T1000 (cell line): Measurements from ENCODE around the gene PPIB.
"Not testable (repeated sequence)": the region's sequence is repeated elsewhere in the genome, so short reads cannot be mapped to it uniquely, and the experiment has no call there.

Experiments used
- DNase-seq: peaks from one replicate; lab custom pipeline; 2025; ENCODE audit warnings: mixed read lengths; lab: John Stamatoyannopoulos, UW

PPIB gene

DNA sequence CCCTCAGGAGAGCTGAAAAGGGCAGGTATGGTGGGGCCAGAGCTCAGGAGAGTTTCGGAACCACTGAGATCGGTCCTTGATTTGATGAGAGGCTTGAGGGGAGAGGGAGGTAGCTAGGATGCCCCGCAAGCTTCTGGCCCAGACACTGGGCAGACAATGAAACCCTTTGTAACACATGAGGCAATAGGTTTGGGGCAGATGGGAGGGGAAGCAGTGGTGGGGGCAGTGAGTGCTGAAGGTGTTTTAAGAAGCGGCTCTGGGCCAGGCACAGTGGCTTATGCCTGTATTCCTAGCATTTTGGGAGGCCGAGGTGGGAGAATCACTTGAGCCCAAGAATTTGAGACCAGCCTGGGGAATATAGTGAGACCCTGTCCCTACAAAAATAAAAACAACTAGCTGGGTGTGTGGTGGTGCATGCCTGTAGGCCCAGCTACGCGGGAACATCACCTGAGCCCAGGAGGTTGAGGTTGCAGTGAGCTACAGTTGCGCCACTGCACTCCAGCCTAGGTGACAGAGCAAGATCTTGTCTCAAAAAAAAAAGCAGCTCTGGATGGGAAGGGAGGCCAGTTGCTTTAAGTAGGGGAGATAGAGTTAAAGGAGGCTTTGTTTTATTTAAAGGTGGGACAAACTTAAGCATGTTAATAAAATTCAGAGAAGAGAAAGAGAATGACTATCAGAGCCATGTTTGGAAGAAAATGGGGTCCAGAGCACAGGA, 20.9 kb downstream of the PPIB start:
- no peak for DNase-seq

DNA sequence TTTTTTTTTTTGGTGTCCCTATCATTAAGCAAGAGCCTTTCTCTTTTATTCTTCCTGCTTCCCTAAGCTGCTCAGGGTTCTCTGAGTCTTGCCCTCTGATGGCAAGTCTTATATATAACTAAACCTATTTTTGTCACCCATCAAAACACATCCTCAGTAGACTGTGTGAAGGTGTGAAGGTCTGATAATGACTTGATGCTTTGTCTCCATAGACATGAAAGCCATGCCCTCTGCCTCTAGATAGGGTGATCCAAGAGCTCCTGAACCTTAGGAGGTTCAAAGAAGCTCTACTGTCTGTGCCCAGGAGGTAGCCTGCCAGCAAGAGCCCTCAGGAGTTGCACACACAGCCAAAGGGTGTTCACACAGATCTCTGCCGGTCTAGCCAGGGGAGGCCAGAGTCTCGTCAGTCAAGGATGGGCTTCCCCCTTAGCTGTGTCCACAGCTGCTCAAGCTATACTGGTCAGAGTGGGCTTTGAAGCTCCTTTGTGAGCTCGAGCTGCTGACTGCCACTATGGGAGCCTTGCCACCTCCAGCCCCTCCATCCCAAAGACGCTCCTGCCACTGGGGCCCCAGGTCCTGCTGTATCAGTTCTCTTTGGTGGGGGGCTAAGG, 24.4 kb downstream of the PPIB start:
- no peak for DNase-seq

DNA sequence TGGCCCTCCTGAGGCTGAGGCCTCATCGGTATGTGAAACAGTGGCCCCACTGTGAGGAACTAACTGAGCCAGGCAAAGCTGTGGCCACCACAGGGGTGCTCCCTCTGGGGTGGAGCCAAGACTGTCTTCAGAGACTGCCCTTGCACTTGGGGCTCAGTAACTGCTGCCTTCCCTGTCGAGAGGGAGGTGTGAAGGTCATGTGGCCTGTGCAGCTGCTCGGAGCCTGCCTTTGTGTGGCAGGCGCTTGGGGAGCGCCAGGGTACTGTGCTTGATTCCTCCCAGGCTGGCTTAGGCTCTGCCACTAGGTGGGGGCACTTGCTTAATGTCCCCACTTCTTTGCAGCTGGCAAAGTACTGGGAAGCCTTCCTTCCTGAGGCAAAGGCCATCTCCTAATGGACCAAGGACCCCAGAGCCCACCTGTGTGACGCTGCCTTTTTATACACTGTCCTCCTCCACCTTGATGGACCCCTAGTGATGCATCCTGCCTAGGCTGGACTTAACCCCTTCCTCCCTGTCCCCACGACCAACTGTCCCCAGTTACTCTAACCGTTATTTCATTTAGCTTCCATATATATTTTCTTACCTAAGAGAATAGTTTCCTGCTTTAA, 25.5 kb downstream of the PPIB start:
- no peak for DNase-seq

DNA sequence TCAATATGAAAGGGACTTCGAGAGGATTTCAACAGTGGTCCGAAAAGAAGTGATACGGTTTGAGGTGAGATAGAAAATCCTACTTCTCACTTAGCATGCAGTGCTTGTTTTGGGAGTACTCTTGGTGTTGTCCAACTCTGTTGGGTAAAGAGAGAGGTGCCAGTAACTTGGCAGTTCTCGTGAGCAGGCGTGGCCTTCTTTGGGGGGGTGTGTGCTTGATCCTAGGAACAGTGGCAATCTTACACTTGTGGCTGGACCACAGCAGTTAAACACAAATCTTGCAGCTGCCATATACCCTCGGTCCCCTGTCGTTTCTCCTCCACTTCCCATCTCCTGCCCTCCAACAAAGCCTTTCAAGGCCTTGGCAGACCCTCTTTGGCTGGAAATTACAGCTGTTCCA, 26.5 kb downstream of the PPIB start:
- DNase-seq, result no peak

DNA sequence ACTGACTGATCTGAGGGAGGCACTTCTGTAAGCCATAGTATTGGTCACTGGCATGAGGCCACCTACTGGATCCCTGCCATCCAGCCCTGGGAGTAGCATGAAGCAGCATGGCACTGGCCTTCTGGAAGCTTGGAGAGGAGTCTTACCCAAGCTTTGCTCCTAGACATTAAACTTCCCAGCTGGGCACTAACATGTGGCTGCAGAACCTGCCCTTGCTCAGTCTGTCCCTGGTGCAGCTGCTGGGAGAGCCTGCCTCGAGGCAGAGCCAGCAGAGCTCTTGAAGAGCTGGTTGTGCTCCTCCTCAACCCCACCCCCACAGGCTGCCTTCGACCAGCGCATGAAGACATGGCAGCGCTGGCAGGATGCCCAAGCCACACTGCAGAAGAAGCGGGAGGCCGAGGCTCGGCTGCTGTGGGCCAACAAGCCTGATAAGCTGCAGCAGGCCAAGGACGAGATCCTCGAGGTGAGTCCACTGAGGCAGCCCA, 28.4 kb downstream of the PPIB start:
- DNase-seq, result no peak

DNA sequence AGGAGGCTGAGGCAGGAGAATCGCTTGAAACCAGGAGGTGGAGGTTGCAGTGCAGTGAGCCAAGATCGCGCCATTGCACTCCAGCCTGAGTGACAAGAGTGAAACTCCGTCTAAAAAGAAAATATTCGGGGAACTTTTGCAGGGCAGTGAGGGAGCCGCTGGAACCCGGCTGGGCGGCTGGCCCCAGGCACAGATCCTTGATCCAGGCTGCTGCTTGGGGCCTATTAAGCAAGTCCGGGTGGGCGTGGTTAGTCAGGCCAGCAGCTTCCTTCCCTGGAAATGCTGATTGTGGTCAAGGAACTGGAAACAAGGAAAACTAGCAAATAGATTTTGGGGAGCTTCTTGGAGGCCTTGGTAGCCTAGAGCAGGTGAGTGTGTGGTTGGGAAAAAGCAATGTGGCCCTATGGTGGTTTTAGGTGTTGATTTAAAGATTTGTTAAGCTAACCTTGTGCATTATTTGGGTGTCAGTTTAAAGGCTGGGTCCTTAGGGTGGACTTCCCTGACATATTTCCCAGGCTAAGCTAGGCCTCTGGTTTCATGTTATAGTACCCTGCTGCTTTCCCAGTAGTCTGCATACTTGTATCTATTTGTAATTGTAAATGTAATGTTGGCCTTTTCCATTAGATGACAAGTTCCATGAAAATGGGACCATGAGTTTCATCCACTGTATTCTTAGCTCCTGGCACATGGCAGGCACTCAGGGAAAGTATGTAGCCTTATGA, 29.0 kb downstream of the PPIB start:
- DNase-seq, result no peak

DNA sequence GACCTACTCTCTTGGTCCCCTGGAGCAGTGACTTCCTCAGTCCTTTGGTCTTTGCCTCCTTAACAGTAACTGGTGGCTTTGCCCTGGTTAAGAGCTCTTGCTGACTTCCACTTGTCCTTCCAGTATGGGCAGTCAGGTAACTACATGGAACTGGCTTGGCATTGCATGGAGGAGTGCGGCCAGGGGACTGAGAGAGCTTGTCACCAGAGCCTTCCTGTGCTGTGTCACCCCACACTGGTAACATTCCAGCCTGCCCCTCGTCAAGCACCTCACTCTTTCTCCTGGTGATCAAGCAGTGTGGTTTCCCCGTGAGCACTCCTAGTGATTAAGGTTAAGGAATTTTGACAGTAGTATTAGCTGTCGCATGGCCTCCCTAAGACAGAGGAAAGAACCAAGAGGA, 30.6 kb downstream of the PPIB start:
- DNase-seq, result no peak

DNA sequence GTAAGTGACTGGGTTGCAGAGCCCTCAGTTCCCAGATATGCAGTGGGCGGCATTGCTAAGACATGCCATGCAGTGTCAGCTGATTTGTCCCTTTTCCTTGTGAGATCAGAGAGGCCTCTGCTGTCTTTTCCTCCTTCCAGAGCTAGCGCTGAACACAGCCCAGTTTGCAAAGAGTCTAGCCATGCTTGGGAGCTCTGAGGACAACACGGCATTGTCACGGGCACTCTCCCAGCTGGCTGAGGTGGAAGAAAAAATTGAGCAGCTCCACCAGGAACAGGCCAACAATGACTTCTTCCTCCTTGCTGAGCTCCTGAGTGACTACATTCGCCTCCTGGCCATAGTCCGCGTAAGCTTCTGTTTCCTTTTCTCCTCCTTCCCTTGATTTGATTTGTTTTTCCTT, 31.3 kb downstream of the PPIB start:
- no peak for DNase-seq

DNA sequence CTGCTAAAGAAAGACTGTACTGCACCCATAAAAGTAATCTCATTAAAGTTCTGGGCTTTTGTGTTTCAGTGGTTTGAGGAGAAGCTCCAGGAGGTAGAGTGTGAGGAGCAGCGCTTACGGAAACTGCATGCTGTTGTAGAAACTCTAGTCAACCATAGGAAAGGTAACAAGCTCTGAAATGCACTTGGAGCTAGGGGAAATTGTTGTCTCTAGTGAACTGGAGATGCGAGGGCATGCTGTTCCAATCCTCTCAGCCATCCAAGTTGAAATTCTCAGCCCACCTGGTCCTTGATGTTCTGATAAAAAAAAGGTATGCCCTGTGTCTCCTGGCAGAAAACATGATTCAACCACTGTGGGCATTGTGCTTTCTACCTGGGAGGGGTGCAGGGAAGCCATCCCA, 32.7 kb downstream of the PPIB start:
- no peak for DNase-seq

DNA sequence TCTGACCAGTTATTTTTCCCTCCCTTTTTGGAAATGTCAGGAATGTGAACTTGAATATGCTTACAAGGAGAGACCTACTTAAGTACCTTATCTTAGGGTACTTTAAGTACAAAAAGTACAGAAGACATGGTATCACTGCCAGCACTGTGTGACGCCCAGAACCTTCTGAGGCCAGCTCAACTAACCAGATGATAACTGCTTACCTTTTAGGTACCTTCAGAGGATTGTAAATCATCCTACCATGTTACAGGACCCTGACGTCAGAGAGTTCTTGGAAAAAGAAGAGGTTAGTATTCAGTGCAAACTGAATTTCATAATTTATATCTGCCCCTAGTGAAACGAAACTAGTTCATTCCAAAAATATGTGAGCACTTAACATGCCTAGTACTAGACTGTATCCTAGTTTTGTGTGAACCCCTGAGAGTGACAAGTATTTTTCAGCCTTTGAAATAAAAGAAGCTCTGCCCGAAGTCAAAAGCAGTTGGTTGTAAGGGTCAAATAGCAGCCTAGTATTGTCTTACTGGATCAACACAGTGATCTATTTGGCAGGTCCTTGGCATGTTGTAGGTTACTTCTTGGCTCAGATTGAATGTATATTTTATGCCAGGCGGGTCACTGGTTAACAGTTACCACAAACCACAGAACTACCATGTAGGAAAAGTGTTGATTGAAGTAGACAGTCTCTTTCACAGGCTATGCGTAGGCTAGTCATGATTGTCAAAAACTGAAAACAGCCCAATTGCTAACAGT, 35.1 kb downstream of the PPIB start:
- no peak for DNase-seq

DNA sequence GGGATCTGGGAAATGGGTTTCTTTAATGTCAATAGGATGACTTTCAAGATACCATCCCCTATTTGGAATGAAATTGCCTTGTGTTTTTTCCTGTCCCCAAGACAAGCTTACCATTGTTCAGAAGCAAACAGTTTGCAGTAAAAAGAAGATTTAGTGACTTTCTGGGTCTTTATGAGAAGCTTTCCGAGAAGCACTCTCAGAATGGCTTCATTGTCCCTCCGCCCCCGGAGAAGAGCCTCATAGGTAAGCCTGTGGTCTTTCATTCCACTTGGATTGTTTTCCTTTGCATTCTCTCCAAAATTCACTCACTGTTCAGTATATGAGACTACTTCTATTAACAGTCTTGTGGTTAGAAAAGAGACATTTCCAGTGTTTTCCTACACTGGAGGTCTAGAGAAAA, 36.8 kb downstream of the PPIB start:
- DNase-seq, result no peak

DNA sequence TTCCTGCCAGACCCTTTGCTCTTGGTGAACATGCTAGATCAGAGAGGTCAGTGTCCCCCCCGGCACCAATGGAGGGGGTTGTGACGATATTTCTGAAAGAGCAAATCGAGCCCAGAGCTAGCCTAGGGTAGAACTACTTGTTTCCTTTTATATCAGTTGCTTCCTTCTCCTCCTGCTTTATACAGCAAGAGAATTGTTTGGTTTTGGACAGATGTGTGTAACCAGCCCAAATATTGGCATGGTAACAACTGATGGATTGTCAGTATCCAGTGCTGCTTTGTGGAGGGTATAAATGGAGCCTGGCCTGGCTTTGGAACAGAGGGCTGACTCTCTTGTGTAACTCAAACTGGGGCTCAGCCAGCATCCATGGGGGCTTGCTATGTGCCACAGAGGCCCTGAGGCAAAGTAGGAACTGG, 39.9 kb downstream of the PPIB start:
- no peak for DNase-seq

DNA sequence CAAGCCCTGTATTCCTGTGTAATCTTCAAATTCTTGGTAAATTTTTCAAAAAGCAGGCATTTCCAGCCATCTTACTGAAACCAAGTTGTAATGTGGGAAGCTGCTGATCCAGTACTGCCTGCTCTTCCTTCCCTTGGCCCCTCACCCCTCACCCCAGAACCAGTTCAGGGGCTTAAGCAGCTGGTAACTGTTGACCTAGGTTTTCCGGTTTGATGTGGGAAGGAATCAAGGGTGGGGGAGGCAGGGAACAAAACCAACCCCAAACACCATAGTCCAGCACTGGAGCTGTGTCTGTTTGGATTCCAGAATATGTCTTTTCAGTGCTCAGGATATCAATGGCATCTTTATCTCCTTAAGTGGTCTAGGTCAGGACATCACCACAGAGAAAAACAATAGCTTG, 40.4 kb downstream of the PPIB start:
- no peak for DNase-seq

DNA sequence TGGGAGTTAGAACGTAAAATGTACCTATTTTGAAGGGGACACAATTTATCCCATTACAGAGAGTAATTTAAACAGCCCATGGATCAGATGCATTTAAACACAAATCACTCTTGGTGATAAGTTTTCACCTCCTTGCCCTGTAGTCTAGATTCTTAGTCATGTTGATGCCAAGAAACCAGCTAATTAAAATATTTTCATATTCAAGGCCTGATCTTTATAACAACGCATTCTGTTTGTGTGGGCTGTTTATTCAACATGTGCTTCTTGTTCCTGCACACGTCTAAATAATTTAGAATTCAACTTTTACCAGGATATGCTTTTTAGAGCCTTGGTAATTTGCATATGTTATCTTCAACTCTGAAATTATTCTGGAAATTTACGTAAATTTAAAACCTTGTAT, 41.2 kb downstream of the PPIB start:
- DNase-seq, result no peak

DNA sequence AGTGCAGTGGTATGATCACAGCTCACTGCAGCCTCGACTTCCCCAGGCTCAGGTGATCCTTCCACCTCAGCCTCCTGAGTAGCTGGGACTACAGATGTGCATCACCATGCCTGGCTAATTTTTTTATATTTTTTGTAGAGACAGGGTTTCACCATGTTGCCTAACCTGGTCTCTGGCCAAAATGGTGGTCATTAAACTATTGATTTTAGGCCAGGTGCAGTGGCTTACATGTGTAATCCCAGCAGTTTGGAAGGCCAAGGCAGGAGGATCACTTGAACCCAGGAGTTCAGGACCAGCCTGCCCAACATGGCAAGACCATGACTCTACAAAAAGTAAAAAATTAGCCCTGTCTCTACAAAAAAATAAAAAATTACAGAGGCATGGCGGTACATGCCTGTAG, 42.5 kb downstream of the PPIB start:
- DNase-seq, result not testable (repeated sequence)

DNA sequence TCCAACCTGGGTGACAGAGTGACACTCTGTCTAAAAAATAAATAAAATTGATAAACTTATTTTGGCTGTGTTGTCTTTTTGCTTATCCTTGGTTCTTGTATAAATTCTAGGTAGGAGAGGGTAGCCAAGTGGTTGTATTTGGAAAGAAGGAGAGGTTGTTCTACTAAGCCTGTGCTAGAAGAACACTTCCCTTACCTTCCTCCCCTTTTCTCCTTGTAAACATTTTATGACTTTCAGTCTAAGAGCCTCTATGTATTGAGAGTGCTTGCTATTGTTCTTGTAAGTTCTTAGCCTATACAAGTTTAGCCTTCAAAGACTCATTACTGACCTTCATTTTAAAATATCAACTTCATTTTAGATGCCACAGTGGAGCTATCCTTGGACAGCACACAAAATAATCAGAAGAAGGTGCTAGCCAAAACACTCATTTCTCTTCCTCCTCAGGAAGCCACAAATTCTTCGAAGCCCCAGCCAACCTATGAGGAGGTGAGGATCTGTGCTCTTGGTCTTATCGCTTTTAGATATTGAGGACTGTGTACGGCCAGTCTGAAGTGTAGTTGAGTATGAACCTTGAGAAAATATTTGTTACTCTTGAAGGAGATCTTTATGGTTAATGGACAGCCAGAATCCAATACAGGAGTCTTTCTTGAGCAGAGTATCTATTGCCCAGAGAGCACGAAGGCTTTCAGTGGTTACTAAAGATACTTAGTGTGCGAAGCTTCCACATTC, 44.9 kb downstream of the PPIB start:
- DNase-seq, result no peak

DNA sequence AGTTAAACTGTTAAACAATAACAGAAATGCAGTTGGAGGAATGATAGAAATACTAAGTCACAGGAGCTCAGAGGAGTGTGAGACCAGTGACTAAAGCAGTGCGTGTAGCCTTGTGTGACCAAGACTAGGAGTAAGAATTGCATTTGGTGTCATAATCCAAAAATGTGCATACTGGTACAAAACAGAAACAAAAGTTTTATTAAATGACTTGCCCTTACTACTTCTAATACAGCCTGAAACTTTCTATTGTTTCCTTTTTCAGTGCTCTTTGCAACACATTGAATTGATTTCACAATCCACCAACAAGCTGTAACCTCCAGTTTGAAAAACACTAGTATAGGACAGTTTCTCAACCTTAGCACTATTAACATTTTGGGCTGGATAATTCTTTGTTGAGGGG, 49.9 kb downstream of the PPIB start:
- no peak for DNase-seq

DNA sequence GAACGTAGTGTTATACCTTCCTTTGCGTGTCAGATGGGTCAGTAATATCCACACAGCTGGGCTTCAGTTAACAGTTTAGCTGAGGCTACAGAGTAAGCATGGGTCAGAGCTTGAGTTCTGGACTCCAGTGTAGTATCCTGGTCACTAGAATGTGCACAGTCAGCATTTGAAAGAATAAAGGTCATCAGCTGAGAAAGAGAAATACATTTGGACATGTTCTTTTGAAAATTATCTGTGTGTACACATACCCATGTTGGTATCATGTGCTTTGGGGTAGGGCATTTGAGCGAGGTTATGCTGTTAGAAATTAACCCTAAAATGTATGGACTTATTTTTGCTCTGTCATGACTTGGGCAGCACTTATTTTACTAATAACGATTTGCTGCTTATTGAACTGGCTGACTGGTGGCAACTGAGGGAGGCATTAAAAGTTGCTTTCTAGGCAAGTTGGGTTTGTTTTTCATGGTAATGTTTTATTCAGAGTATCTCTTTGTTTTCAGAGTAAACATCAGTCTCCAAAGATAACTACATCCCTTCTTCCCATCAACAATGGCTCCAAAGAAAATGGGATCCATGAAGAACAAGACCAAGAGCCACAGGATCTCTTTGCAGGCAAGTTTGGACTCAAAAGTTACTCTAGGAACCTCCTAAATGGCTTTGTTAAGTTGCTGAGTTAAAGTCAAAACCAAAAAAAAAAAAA, 50.6 kb downstream of the PPIB start:
- no peak for DNase-seq

DNA sequence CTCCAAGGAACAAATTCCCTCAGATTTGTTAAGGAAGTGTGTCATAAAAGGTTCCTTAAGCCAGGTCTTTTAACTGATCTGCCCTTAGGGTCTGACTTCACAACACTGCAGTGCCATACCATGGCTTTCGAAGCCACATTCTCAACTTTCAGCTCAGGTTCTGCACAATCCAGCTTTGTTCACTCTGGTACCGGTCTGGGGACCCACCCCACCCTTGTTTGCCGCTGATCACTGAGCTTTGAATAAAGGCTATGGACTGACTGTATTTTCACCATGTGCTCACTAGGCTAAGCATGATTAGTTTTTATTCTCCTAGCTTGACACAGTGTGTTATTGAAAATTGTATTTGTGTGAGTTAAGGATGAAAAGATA, 51.2 kb downstream of the PPIB start:
- no peak for DNase-seq

DNA sequence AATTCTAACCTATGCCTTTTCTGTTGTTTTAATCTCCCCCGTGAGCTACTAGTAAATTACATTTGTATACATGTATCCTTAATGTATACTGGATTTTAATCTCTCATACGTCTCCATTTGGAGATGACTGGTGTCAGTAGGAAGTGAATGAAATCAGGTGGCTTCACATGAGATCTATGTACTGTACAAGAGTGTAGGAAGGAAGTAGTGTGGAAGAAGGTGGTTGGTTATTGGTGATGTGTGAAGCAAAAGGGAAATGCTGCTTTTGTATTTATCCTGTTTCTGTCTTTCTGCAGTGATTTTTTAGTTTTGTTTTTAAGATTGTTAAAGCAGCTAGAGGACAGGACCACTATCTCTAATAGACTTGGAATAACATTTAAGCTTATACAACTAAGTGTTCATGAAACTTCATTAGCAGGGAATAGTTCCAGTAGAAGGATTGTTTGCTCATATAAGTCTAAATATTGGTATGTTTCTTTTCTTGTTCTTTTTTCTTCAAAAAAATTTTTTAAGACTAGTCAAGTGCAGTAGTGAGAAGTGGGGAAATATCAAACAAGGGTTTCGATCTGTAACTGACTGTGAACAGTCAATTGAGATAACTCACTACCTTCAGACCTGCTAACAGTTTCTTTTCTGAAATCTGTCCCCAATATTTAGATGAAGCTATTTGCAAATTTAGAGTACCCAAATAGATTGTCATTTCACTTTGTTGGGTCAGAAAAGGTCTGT, 51.7 kb downstream of the PPIB start:
- no peak for DNase-seq
